WTC11 (cell line): Measurements from ENCODE around the gene LRMDA. TPM values are rescaled to one million over a fixed set of nuclear protein-coding genes. Genes with fewer than 3 reads are reported as not detected.

Experiments used
- ATAC-seq: fragments of 200-7000 bp; cut with Tn5 transposase; 2 replicates; pipeline ENCODE4 v1.10.0; 2021; ENCODE audit warnings: mild to moderate bottlenecking, moderate library complexity
- CTCF ChIA-PET: fragments of 300-600 bp; sonication (Branson Sonifier 250); formaldehyde crosslinking; loops from one replicate; lab custom pipeline; 2021; ENCODE audit warnings: antibody characterized with exemption; lab: Charles Lee
- POLR2A ChIA-PET: fragments of 350-600 bp; sonication (Branson Sonifier 250); formaldehyde crosslinking; loops from one replicate; lab custom pipeline; 2021; ENCODE audit warnings: antibody characterized with exemption; lab: Charles Lee
- DNase-seq: peaks from one replicate; pipeline ENCODE4 v3.0.0; 2021; ENCODE audit warnings: low spot score
- H3K27ac Mint-ChIP-seq: 2 replicates; pipeline ENCODE4 v1.8.0; 2021; ENCODE audit warnings: mixed read lengths
- H3K27me3 Mint-ChIP-seq: 2 replicates; pipeline ENCODE4 v1.8.0; 2021; ENCODE audit warnings: low read depth, mild to moderate bottlenecking, moderate library complexity, mixed read lengths
- H3K36me3 Mint-ChIP-seq: 2 replicates; pipeline ENCODE4 v1.8.0; 2021; ENCODE audit warnings: mixed read lengths
- H3K4me1 Mint-ChIP-seq: 2 replicates; pipeline ENCODE4 v1.8.0; 2022; ENCODE audit warnings: mixed read lengths
- H3K4me3 Mint-ChIP-seq: 2 replicates; pipeline ENCODE4 v1.8.0; 2021; ENCODE audit warnings: mild to moderate bottlenecking, moderate library complexity, mixed read lengths
- H3K9me3 Mint-ChIP-seq: 2 replicates; pipeline ENCODE4 v1.8.0; 2021; ENCODE audit warnings: mixed read lengths
- CBFB ChIP-seq: sonication (generic); formaldehyde crosslinking; IDR thresholded peaks from 2 replicates; pipeline ENCODE4 v1.8.1; 2022; ENCODE audit warnings: mild to moderate bottlenecking, low read depth, missing genetic modification reagents
- CREB1 ChIP-seq: sonication (generic); formaldehyde crosslinking; IDR thresholded peaks from 2 replicates; pipeline ENCODE4 v1.8.0; 2023; ENCODE audit warnings: mild to moderate bottlenecking, missing genetic modification reagents
- ERG ChIP-seq: fragments of 250-450 bp; sonication (Bioruptor Pico); IDR thresholded peaks from 2 replicates; pipeline ENCODE4 v1.8.0; 2021; ENCODE audit warnings: mild to moderate bottlenecking
- JAZF1 ChIP-seq: fragments of 250-450 bp; sonication (Bioruptor Pico); IDR thresholded peaks from 2 replicates; pipeline ENCODE4 v1.9.0; 2021; ENCODE audit warnings: moderate library complexity, mild to moderate bottlenecking, inconsistent platforms
- KAT7 ChIP-seq: sonication (generic); formaldehyde crosslinking; IDR thresholded peaks from 2 replicates; pipeline ENCODE4 v1.8.1; 2023; ENCODE audit warnings: missing genetic modification reagents, mild to moderate bottlenecking, borderline replicate concordance
- MYBL2 ChIP-seq: sonication (generic); formaldehyde crosslinking; IDR thresholded peaks from 2 replicates; pipeline ENCODE4 v1.8.1; 2023; ENCODE audit warnings: mild to moderate bottlenecking, moderate library complexity, missing genetic modification reagents
- NR2C2 ChIP-seq: sonication (generic); formaldehyde crosslinking; IDR thresholded peaks from 2 replicates; pipeline ENCODE4 v1.8.0; 2022; ENCODE audit warnings: mild to moderate bottlenecking, missing genetic modification reagents
- SMAD3 ChIP-seq: sonication (generic); formaldehyde crosslinking; IDR thresholded peaks from 2 replicates; pipeline ENCODE4 v1.8.0; 2022; ENCODE audit warnings: missing genetic modification reagents, mild to moderate bottlenecking, borderline replicate concordance
- SOX15 ChIP-seq: fragments of 250-450 bp; sonication (Bioruptor Pico); IDR thresholded peaks from 2 replicates; pipeline ENCODE4 v1.9.0; 2021; ENCODE audit warnings: mild to moderate bottlenecking
- TCF7 ChIP-seq: sonication (generic); formaldehyde crosslinking; IDR thresholded peaks from 2 replicates; pipeline ENCODE4 v1.8.0; 2022; ENCODE audit warnings: mild to moderate bottlenecking, low read depth, missing genetic modification reagents, moderate library complexity
- TEAD1 ChIP-seq: sonication (generic); formaldehyde crosslinking; IDR thresholded peaks from 2 replicates; pipeline ENCODE4 v1.8.0; 2022; ENCODE audit warnings: mild to moderate bottlenecking, missing genetic modification reagents
- ZNF232 ChIP-seq: sonication (generic); formaldehyde crosslinking; IDR thresholded peaks from 2 replicates; pipeline ENCODE4 v1.8.0; 2022; ENCODE audit warnings: mild to moderate bottlenecking, missing genetic modification reagents
- ZNF512 ChIP-seq: sonication (generic); formaldehyde crosslinking; IDR thresholded peaks from 2 replicates; pipeline ENCODE4 v1.8.1; 2022; ENCODE audit warnings: missing genetic modification reagents, borderline replicate concordance
- total RNA-seq: library from RNA; stranded (reverse); gene quantifications from 3 replicates; pipeline ENCODE4 v1.2.3, GENCODE V29; 2021
- TF ChIP-seq, protein P1 (sequence below): sonication (generic); formaldehyde crosslinking; IDR thresholded peaks from 2 replicates; pipeline ENCODE4 v1.8.0; 2022; ENCODE audit warnings: mild to moderate bottlenecking, missing genetic modification reagents
- TF ChIP-seq, protein P2 (sequence below): sonication (generic); formaldehyde crosslinking; IDR thresholded peaks from 2 replicates; pipeline ENCODE4 v1.8.0; 2023; ENCODE audit warnings: missing genetic modification reagents
- TF ChIP-seq, protein P3 (sequence below): sonication (generic); formaldehyde crosslinking; IDR thresholded peaks from 2 replicates; pipeline ENCODE4 v1.8.1; 2023; ENCODE audit warnings: mild to moderate bottlenecking, missing genetic modification reagents
- TF ChIP-seq, protein P4 (sequence below): sonication (generic); formaldehyde crosslinking; IDR thresholded peaks from 2 replicates; pipeline ENCODE4 v1.8.0; 2022; ENCODE audit warnings: mild to moderate bottlenecking, missing genetic modification reagents

The LRMDA gene
- total RNA-seq, 1 experiment from 2014 or later = 0.92 TPM

DNA sequence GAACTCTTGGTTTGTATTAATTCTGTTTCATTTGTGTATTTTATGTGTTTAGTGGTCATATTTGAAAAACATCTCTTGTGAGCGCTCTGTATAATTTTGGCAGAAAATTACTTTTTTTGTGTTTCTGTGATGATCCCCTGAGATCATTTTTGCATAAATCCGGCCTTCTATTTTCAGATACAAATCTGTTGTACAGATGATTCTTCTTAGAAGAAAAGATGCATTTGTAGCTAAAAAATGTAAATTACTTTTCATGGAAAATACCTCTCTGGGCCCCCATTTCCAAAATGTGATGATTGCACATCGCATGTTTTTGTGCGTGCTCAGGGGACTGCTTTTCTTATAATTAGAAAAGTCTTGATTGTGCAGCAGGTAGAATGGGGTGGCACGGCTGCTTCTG is 395.4 kb downstream of the LRMDA start:
- ChIA-PET CTCF (interaction anchor here (1.1 kb wide), 1 partner anchor 210 kb away, joined by 3 read pairs; no protein-coding TSS in a partner anchor), POLR2A (no interaction called here)
- Mint-ChIP-seq H3K4me3 (no peak overlapping the region), H3K36me3 (no peaks in the 10 kb centered on the region), H3K27me3 (no peaks in the 10 kb centered on the region), H3K4me1 (no peaks in the 10 kb centered on the region), H3K9me3 (peaks cover 15% of the 10 kb centered on the region), H3K27ac (no peak overlapping the region)
- DNase-seq (no peak), ATAC-seq (no peak)
- TF ChIP-seq SOX15 (CRISPR knock-in tag) (no peak), JAZF1 (CRISPR knock-in tag) (no peak), SMAD3 (CRISPR knock-in tag) (no peak), NR2C2 (CRISPR knock-in tag) (no peak), TCF7 (CRISPR knock-in tag) (no peak), ZNF232 (CRISPR knock-in tag) (no peak), ERG (no peak), CREB1 (CRISPR knock-in tag) (no peak), ZNF512 (CRISPR knock-in tag) (no peak), CBFB (CRISPR knock-in tag) (no peak)
- TF ChIP-seq, protein P1, sequence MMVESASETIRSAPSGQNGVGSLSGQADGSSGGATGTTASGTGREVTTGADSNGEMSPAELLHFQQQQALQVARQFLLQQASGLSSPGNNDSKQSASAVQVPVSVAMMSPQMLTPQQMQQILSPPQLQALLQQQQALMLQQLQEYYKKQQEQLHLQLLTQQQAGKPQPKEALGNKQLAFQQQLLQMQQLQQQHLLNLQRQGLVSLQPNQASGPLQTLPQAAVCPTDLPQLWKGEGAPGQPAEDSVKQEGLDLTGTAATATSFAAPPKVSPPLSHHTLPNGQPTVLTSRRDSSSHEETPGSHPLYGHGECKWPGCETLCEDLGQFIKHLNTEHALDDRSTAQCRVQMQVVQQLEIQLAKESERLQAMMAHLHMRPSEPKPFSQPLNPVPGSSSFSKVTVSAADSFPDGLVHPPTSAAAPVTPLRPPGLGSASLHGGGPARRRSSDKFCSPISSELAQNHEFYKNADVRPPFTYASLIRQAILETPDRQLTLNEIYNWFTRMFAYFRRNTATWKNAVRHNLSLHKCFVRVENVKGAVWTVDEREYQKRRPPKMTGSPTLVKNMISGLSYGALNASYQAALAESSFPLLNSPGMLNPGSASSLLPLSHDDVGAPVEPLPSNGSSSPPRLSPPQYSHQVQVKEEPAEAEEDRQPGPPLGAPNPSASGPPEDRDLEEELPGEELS (CRISPR knock-in tag) = no peak

DNA sequence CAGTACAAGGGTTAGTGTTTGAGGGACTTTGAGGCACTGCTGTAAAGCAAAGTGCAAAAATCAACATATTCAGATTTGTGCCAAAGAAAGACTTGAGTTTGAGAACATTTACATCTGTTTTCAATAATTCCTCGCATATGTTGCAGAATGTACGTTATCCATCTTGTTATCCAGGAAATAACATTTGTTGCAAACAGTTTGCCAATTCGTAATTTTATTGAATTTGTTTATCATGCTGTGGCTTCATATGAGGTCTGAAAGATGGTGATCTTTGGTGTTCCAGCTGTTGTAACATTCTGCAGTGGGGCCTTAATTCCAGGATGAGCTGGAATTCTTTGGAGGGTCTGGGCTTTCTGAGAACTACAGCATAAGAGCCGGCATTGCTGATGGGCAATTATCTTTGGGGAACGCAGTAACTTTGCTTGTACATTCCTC is 396.2 kb downstream of the LRMDA start:
- Mint-ChIP-seq H3K27me3 (no peaks in the 10 kb centered on the region), H3K27ac (no peak overlapping the region), H3K9me3 (peaks cover 19% of the 10 kb centered on the region), H3K4me1 (no peaks in the 10 kb centered on the region), H3K4me3 (no peak overlapping the region), H3K36me3 (peaks cover 7% of the 10 kb centered on the region)
- ATAC-seq (no peak), DNase-seq (no peak)
- POLR2A ChIA-PET = no interaction called here
- TF ChIP-seq SOX15 (CRISPR knock-in tag) = no peak
- TF ChIP-seq, protein P2, sequence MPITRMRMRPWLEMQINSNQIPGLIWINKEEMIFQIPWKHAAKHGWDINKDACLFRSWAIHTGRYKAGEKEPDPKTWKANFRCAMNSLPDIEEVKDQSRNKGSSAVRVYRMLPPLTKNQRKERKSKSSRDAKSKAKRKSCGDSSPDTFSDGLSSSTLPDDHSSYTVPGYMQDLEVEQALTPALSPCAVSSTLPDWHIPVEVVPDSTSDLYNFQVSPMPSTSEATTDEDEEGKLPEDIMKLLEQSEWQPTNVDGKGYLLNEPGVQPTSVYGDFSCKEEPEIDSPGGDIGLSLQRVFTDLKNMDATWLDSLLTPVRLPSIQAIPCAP = no peak
- CTCF ChIA-PET = no interaction called here

DNA sequence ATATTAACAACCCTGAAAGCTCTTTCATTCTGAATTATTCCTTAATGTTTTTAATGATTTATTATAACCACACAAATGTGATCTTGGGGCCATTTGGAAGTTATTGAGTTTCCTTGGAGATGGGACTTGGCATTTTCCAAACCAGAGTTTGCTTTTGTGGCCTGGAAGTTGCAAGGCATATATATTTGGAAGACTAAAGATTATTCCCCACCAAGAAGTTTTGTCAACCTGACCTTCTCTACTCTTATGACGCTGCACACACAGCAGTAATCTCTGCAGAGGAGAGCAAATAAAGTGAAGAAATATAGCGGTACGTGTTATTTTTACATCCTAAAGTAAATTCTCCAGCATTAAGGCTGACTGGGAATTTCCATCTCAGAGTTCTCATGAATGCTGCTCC is 397.0 kb downstream of the LRMDA start:
- no peak for TF ChIP-seq TEAD1
- TF ChIP-seq KAT7 (CRISPR knock-in tag) = no peak
- TF ChIP-seq MYBL2 (CRISPR knock-in tag) = no peak
- TF ChIP-seq, protein P3, sequence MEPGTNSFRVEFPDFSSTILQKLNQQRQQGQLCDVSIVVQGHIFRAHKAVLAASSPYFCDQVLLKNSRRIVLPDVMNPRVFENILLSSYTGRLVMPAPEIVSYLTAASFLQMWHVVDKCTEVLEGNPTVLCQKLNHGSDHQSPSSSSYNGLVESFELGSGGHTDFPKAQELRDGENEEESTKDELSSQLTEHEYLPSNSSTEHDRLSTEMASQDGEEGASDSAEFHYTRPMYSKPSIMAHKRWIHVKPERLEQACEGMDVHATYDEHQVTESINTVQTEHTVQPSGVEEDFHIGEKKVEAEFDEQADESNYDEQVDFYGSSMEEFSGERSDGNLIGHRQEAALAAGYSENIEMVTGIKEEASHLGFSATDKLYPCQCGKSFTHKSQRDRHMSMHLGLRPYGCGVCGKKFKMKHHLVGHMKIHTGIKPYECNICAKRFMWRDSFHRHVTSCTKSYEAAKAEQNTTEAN (CRISPR knock-in tag) = no peak
- no peak for TF ChIP-seq NR2C2 (CRISPR knock-in tag)
- TF ChIP-seq, protein P4, sequence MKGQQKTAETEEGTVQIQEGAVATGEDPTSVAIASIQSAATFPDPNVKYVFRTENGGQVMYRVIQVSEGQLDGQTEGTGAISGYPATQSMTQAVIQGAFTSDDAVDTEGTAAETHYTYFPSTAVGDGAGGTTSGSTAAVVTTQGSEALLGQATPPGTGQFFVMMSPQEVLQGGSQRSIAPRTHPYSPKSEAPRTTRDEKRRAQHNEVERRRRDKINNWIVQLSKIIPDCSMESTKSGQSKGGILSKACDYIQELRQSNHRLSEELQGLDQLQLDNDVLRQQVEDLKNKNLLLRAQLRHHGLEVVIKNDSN = no peak
- DNase-seq (no peak), ATAC-seq (no peak)
- Mint-ChIP-seq H3K27ac (no peak overlapping the region), H3K36me3 (peaks cover 7% of the 10 kb centered on the region), H3K4me3 (no peak overlapping the region), H3K27me3 (no peaks in the 10 kb centered on the region), H3K9me3 (peaks cover 26% of the 10 kb centered on the region), H3K4me1 (no peaks in the 10 kb centered on the region)
- ChIA-PET POLR2A (no interaction called here), CTCF (no interaction called here)
